Body of pancreas (tissue), 4 donors: ENCODE results near the gene UBE2L3.

Source experiments
- CTCF ChIP-seq, 7 experiments: fragments of 450-650 bp in 4 of 7; fragments of 200-600 bp in 3 of 7; sonication (generic) in 3 of 7; IDR thresholded peaks; one replicate each; pipeline ENCODE4 v1.5.1; 2016 to 2019; ENCODE audit warnings: antibody characterized with exemption in 7 of 7
- POLR2A ChIP-seq, 3 donors: fragments of 450-650 bp; IDR thresholded peaks; one replicate each; pipeline ENCODE4 v1.6.1; 2016; ENCODE audit warnings: antibody characterized with exemption in 3 of 3, mild to moderate bottlenecking in 2 of 3

GRCh38 chr22:21593406-21594232 lies 26.1 kb downstream of the UBE2L3 start:
- TF ChIP-seq POLR2A (IDR thresholded peaks at IDR 0.05) (no peak), CTCF (IDR thresholded peaks at IDR 0.05) (peak in 4 of 7 experiments; percentile 19 to 35 (median 34))
